Measurements from ENCODE around the gene DTL. TPM values are rescaled to one million over a fixed set of nuclear protein-coding genes. Genes with fewer than 3 reads are reported as not detected.

Gene DTL
- total and polyA plus RNA-seq, 2 donors, result 0.71 to 23.4 TPM

- Histone ChIP-seq H3K9me3 (ENCODE audit: control insufficient read depth in 2 of 2, insufficient read depth in 1 of 2, low read length in 1 of 2) (no peaks in the 10 kb centered on the region), H3K27ac (ENCODE audit: low read depth in 1 of 2, low read length in 1 of 2) (no peak overlapping the region), H3K36me3 (ENCODE audit: control insufficient read depth in 2 of 2, insufficient read depth in 2 of 2, low read length in 1 of 2) (peaks cover 0 to 14% of the 10 kb centered on the region in 2 donors), H3K4me3 (ENCODE audit: low read length in 2 of 2) (no peak overlapping the region), H3K4me1 (ENCODE audit: control insufficient read depth in 2 of 2, insufficient read depth in 2 of 2, low read length in 2 of 2) (peaks cover 20 to 41% of the 10 kb centered on the region in 2 donors), H3K27me3 (ENCODE audit: control insufficient read depth in 2 of 2, insufficient read depth in 1 of 2, low read length in 1 of 2) (no peaks in the 10 kb centered on the region)
- 71% methylated on average over 6 of the region's 6 CpGs for WGBS
- no peak for DNase-seq (ENCODE audit: low read depth in 6 of 9, low spot score in 9 of 9)
Observed at GRCh38 chr1:212109728-212110127, 74.2 kb downstream of the DTL start.

GRCh38 chr1:212110617-212111016, 75.1 kb downstream of the DTL start:
- Histone ChIP-seq H3K27ac (ENCODE audit: low read depth in 1 of 2, low read length in 1 of 2) (no peak overlapping the region), H3K36me3 (ENCODE audit: control insufficient read depth in 2 of 2, insufficient read depth in 2 of 2, low read length in 1 of 2) (peaks cover 0 to 9% of the 10 kb centered on the region in 2 donors), H3K27me3 (ENCODE audit: control insufficient read depth in 2 of 2, insufficient read depth in 1 of 2, low read length in 1 of 2) (no peaks in the 10 kb centered on the region), H3K9me3 (ENCODE audit: control insufficient read depth in 2 of 2, insufficient read depth in 1 of 2, low read length in 1 of 2) (no peaks in the 10 kb centered on the region), H3K4me3 (ENCODE audit: low read length in 2 of 2) (no peak overlapping the region), H3K4me1 (ENCODE audit: control insufficient read depth in 2 of 2, insufficient read depth in 2 of 2, low read length in 2 of 2) (peaks cover 20 to 41% of the 10 kb centered on the region in 2 donors)
- DNase-seq (ENCODE audit: low read depth in 6 of 9, low spot score in 9 of 9), result no peak
- WGBS, result 86% methylated on average over 2 of the region's 2 CpGs

GRCh38 chr1:212111536-212111935, 76.0 kb downstream of the DTL start:
- H3K9me3 ChIP-seq (ENCODE audit: control insufficient read depth in 2 of 2, insufficient read depth in 1 of 2, low read length in 1 of 2), result no peaks in the 10 kb centered on the region
- H3K36me3 ChIP-seq (ENCODE audit: control insufficient read depth in 2 of 2, insufficient read depth in 2 of 2, low read length in 1 of 2), result peaks cover 0 to 9% of the 10 kb centered on the region in 2 donors
- 21% methylated on average over 1 of the region's 1 CpG for WGBS

GRCh38 chr1:212113706-212114105, 78.2 kb downstream of the DTL start:
- no peaks in the 10 kb centered on the region for H3K9me3 ChIP-seq (ENCODE audit: control insufficient read depth in 2 of 2, insufficient read depth in 1 of 2, low read length in 1 of 2)
- DNase-seq (ENCODE audit: low read depth in 6 of 9, low spot score in 9 of 9), result no peak
- 96% methylated on average over 2 of the region's 2 CpGs for WGBS

More at GRCh38 chr1:212111536-212111935, 76.0 kb downstream of the DTL start:
- H3K27ac ChIP-seq (ENCODE audit: low read depth in 1 of 2, low read length in 1 of 2), result peak overlapping the region in 1 of 2 donors; percentile 32
- H3K27me3 ChIP-seq (ENCODE audit: control insufficient read depth in 2 of 2, insufficient read depth in 1 of 2, low read length in 1 of 2), result no peaks in the 10 kb centered on the region
- no peak overlapping the region for H3K4me3 ChIP-seq (ENCODE audit: low read length in 2 of 2)
- peaks cover 20 to 41% of the 10 kb centered on the region in 2 donors for H3K4me1 ChIP-seq (ENCODE audit: control insufficient read depth in 2 of 2, insufficient read depth in 2 of 2, low read length in 2 of 2)
- peak in 5 of 9 donors; percentile 35 to 79 (median 59) for DNase-seq (ENCODE audit: low read depth in 6 of 9, low spot score in 9 of 9)

GRCh38 chr1:212118167-212118871, 82.8 kb downstream of the DTL start:
- no peak for DNase-seq (ENCODE audit: low read depth in 6 of 9, low spot score in 9 of 9)
- 87% methylated on average over 7 of the region's 7 CpGs for WGBS
- H3K4me3 ChIP-seq (ENCODE audit: low read length in 2 of 2), result no peak overlapping the region
- H3K27ac ChIP-seq (ENCODE audit: low read depth in 1 of 2, low read length in 1 of 2), result no peak overlapping the region
- no peaks in the 10 kb centered on the region for H3K27me3 ChIP-seq (ENCODE audit: control insufficient read depth in 2 of 2, insufficient read depth in 1 of 2, low read length in 1 of 2)
- no peaks in the 10 kb centered on the region for H3K9me3 ChIP-seq (ENCODE audit: control insufficient read depth in 2 of 2, insufficient read depth in 1 of 2, low read length in 1 of 2)
- H3K36me3 ChIP-seq (ENCODE audit: control insufficient read depth in 2 of 2, insufficient read depth in 2 of 2, low read length in 1 of 2), result peaks cover 0 to 3% of the 10 kb centered on the region in 2 donors
- no peaks in the 10 kb centered on the region for H3K4me1 ChIP-seq (ENCODE audit: control insufficient read depth in 2 of 2, insufficient read depth in 2 of 2, low read length in 2 of 2)

More at GRCh38 chr1:212113706-212114105, 78.2 kb downstream of the DTL start:
- Histone ChIP-seq H3K4me3 (ENCODE audit: low read length in 2 of 2) (no peak overlapping the region), H3K36me3 (ENCODE audit: control insufficient read depth in 2 of 2, insufficient read depth in 2 of 2, low read length in 1 of 2) (peaks cover 0 to 9% of the 10 kb centered on the region in 2 donors), H3K27ac (ENCODE audit: low read depth in 1 of 2, low read length in 1 of 2) (no peak overlapping the region), H3K4me1 (ENCODE audit: control insufficient read depth in 2 of 2, insufficient read depth in 2 of 2, low read length in 2 of 2) (peaks cover 9 to 26% of the 10 kb centered on the region in 2 donors), H3K27me3 (ENCODE audit: control insufficient read depth in 2 of 2, insufficient read depth in 1 of 2, low read length in 1 of 2) (no peaks in the 10 kb centered on the region)

- H3K4me3 ChIP-seq (ENCODE audit: low read length in 2 of 2), result no peak overlapping the region
- H3K36me3 ChIP-seq (ENCODE audit: control insufficient read depth in 2 of 2, insufficient read depth in 2 of 2, low read length in 1 of 2), result no peaks in the 10 kb centered on the region
- no peaks in the 10 kb centered on the region for H3K4me1 ChIP-seq (ENCODE audit: control insufficient read depth in 2 of 2, insufficient read depth in 2 of 2, low read length in 2 of 2)
- no peaks in the 10 kb centered on the region for H3K9me3 ChIP-seq (ENCODE audit: control insufficient read depth in 2 of 2, insufficient read depth in 1 of 2, low read length in 1 of 2)
- H3K27ac ChIP-seq (ENCODE audit: low read depth in 1 of 2, low read length in 1 of 2), result no peak overlapping the region
- H3K27me3 ChIP-seq (ENCODE audit: control insufficient read depth in 2 of 2, insufficient read depth in 1 of 2, low read length in 1 of 2), result no peaks in the 10 kb centered on the region
- DNase-seq (ENCODE audit: low read depth in 6 of 9, low spot score in 9 of 9), result no peak
- WGBS, result 91% methylated on average over 2 of the region's 2 CpGs
Observed at GRCh38 chr1:212118872-212119260, 83.3 kb downstream of the DTL start.

- no peaks in the 10 kb centered on the region for H3K9me3 ChIP-seq (ENCODE audit: control insufficient read depth in 2 of 2, insufficient read depth in 1 of 2, low read length in 1 of 2)
- 94% methylated on average over 5 of the region's 5 CpGs for WGBS
- no peak overlapping the region for H3K4me3 ChIP-seq (ENCODE audit: low read length in 2 of 2)
- no peaks in the 10 kb centered on the region for H3K4me1 ChIP-seq (ENCODE audit: control insufficient read depth in 2 of 2, insufficient read depth in 2 of 2, low read length in 2 of 2)
- peaks cover 0 to 1% of the 10 kb centered on the region in 2 donors for H3K36me3 ChIP-seq (ENCODE audit: control insufficient read depth in 2 of 2, insufficient read depth in 2 of 2, low read length in 1 of 2)
- no peaks in the 10 kb centered on the region for H3K27me3 ChIP-seq (ENCODE audit: control insufficient read depth in 2 of 2, insufficient read depth in 1 of 2, low read length in 1 of 2)
- DNase-seq (ENCODE audit: low read depth in 6 of 9, low spot score in 9 of 9), result no peak
- H3K27ac ChIP-seq (ENCODE audit: low read depth in 1 of 2, low read length in 1 of 2), result no peak overlapping the region
Observed at GRCh38 chr1:212119397-212119837, 83.9 kb downstream of the DTL start.

GRCh38 chr1:212119863-212120262, 84.3 kb downstream of the DTL start:
- no peak for DNase-seq (ENCODE audit: low read depth in 6 of 9, low spot score in 9 of 9)
- Histone ChIP-seq H3K4me3 (ENCODE audit: low read length in 2 of 2) (no peak overlapping the region), H3K9me3 (ENCODE audit: control insufficient read depth in 2 of 2, insufficient read depth in 1 of 2, low read length in 1 of 2) (no peaks in the 10 kb centered on the region), H3K36me3 (ENCODE audit: control insufficient read depth in 2 of 2, insufficient read depth in 2 of 2, low read length in 1 of 2) (peaks cover 0 to 3% of the 10 kb centered on the region in 2 donors), H3K4me1 (ENCODE audit: control insufficient read depth in 2 of 2, insufficient read depth in 2 of 2, low read length in 2 of 2) (peaks cover 0 to 2% of the 10 kb centered on the region in 2 donors), H3K27me3 (ENCODE audit: control insufficient read depth in 2 of 2, insufficient read depth in 1 of 2, low read length in 1 of 2) (no peaks in the 10 kb centered on the region), H3K27ac (ENCODE audit: low read depth in 1 of 2, low read length in 1 of 2) (no peak overlapping the region)
- over 99% methylated on average over 3 of the region's 3 CpGs for WGBS

- no peaks in the 10 kb centered on the region for H3K27me3 ChIP-seq (ENCODE audit: control insufficient read depth in 2 of 2, insufficient read depth in 1 of 2, low read length in 1 of 2)
- peaks cover 0 to 3% of the 10 kb centered on the region in 2 donors for H3K36me3 ChIP-seq (ENCODE audit: control insufficient read depth in 2 of 2, insufficient read depth in 2 of 2, low read length in 1 of 2)
- WGBS, result 44% methylated on average over 2 of the region's 2 CpGs
- no peaks in the 10 kb centered on the region for H3K9me3 ChIP-seq (ENCODE audit: control insufficient read depth in 2 of 2, insufficient read depth in 1 of 2, low read length in 1 of 2)
- peak in 1 of 9 donors; percentile 33 for DNase-seq (ENCODE audit: low read depth in 6 of 9, low spot score in 9 of 9)
- H3K4me3 ChIP-seq (ENCODE audit: low read length in 2 of 2), result no peak overlapping the region
- no peak overlapping the region for H3K27ac ChIP-seq (ENCODE audit: low read depth in 1 of 2, low read length in 1 of 2)
- peaks cover 0 to 7% of the 10 kb centered on the region in 2 donors for H3K4me1 ChIP-seq (ENCODE audit: control insufficient read depth in 2 of 2, insufficient read depth in 2 of 2, low read length in 2 of 2)
Observed at GRCh38 chr1:212121779-212122178, 86.2 kb downstream of the DTL start.

Data from thymus (tissue), 11 donors.